ENCODE data around the gene UBE2J2. TPM values are rescaled to one million over a fixed set of nuclear protein-coding genes. Genes with fewer than 3 reads are reported as not detected.

Gene UBE2J2
- total RNA-seq, 2 donors from 2014 or later: 46.3 to 56.3 TPM

DNA sequence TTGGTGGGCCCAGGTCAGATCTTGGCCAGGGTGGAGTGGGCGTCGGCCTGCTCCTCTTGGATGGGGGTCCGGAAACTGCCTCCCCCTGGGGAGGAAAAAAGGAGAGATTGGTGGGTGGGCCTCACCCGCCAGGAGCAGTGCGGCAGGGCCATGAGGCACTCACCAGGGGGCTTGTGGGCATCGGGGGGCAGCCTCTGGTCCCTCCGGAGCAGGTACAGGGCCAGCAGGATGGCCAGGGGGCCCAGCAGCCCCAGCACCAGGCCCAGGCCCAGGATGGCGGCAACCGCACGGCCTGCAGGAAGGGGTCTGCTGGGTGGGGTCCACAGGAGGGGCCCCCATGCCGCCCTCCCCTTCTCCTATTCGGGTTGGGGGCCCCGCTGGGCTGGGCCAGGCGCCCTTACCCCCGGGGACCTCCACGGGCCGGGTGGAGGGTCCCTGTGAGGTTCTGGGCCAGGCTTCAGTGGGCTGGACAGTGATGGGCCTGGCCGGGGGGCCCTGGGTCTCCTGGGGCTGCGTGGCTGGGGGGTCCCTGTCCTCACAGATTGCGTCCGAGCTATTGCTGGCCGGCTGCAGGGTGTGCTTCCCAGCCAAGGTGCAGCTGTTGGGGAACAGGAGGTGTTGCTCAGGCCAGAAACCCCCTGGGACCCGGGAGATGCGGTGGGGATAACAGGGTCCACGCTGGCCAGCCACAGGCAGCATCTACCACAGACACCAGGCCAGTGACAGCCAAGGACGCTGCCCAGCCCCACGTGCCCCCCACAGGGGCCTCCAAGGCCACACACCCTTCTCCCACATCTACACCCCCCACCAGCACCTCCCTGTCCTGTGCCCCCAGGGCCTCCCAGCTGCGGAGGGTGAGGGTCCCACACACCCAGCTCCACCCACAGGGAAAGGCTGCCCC is 61.9 kb downstream of the UBE2J2 start:
- peak in 1 of 2 donors; percentile 4 for DNase-seq

DNA sequence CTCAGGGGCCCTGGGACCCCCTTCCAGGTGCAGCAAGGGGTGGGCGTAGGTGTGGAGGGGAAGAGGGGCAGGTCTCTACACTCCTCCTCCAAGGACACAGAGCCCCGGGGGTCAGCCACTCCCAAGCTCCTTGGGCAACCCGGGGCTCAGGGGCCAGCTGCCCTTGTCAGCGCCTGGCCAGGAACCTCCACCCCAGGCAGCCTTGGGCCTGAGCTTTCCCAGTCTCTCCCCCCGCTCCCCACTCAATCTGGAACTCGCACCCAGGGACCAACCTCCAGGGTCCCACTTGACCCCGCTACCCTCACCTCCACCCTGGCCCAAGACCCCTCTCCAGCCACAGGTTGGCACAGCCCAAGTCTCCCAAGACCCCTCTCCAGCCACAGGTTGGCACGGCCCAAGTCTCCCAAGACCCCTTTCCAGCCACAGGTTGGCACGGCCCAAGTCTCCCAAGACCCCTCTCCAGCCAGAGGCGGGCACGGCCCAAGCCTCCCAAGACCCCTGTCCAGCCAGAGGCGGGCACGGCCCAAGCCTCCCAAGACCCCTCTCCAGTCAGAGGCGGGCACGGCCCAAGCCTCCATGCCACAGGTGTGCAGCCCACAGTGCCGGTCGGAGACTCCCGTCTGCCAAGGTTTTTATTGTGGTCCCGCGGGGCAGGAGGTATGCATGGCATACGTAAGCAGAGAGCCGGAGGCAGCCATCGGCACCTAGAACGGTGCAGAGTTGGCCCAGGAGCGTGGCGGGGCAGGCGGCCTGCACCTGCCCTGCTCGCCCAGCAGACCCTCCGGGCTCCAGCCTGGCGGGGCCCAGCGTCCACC is 62.7 kb downstream of the UBE2J2 start:
- DNase-seq: peak; percentile 6 to 22

More for the DNA sequence above, 61.9 kb downstream of the UBE2J2 start:
- ATAC-seq: no peak
- intact Hi-C loops (cut with DNase I, micrococcal nuclease): no loop called here

GRCh38 chr1:1208713-1209433 is 64.8 kb downstream of the UBE2J2 start:
- DNase-seq (peak in 1 of 2 donors; percentile 45), ATAC-seq (no peak)
- intact Hi-C loops (cut with DNase I, micrococcal nuclease): no loop called here

More for the DNA sequence above, 62.7 kb downstream of the UBE2J2 start:
- no peak for ATAC-seq
- intact Hi-C loops (cut with DNase I, micrococcal nuclease): no loop called here

- peak in 1 of 2 donors; percentile 9 for DNase-seq
- intact Hi-C loops (cut with DNase I, micrococcal nuclease): no loop called here
- ATAC-seq: no peak
Measured at GRCh38 chr1:1207571-1207892, 66.1 kb downstream of the UBE2J2 start.

GRCh38 chr1:1206966-1207531 is 66.6 kb downstream of the UBE2J2 start:
- DNase-seq (peak in 1 of 2 donors; percentile 16), ATAC-seq (no peak)
- intact Hi-C loops (cut with DNase I, micrococcal nuclease): no loop called here

- DNase-seq: peak; percentile 55 to 64
- peak; percentile 52 for ATAC-seq
- intact Hi-C loops (cut with DNase I, micrococcal nuclease): no loop called here
Measured at GRCh38 chr1:1206376-1206965, 67.2 kb downstream of the UBE2J2 start, which contains the start of gene TNFRSF18. TSS of gene TNFRSF18 (minus strand) at chr1:1206592. CDS start at chr1:1206571, 21 bp downstream.

GRCh38 chr1:1205769-1206375 is 67.8 kb downstream of the UBE2J2 start:
- intact Hi-C loops (cut with DNase I, micrococcal nuclease): no loop called here
- peak in 1 of 2 donors; percentile 24 for DNase-seq

DNA sequence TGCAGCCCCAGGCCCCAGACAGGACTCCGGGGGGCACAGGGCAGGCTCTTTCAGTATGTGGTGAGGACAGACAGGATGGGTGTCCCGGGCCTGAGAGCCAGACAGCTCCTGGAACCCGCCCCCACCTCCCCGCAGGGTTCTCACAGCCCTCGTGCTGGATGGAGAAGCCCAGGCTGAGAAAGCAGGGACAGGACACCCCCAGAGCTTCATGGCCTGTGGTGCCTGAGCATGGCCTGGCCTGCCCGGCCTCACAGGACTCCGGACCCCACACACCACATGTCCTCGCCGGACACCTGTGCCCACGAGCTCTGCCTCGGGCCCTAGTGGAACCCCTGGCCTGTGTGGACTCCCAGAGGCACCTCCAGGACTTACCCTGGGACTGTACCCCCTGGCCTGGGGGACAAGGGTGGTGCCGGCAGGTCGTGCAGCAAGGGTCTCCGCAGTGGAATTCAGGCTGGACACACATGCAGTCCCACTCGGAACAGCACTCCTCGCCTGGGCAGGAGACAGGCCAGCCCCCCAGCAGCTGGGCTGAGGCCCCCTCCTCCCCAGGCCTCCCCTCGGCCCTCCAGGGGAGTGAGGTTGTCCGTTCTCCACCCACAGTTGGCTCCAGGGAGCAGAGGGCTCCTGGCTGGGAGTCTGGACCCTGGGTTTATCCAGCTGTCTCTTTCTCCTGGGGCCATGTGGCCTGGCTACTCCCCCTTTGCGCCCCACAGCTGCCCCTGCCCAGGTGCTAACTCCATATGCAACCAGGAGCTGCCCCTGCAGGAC is 68.5 kb downstream of the UBE2J2 start:
- intact Hi-C loops (cut with DNase I, micrococcal nuclease): no loop called here
- ATAC-seq (no peak), DNase-seq (peak in 1 of 2 donors; percentile 6)

More at GRCh38 chr1:1205769-1206375, 67.8 kb downstream of the UBE2J2 start:
- ATAC-seq: no peak

DNA sequence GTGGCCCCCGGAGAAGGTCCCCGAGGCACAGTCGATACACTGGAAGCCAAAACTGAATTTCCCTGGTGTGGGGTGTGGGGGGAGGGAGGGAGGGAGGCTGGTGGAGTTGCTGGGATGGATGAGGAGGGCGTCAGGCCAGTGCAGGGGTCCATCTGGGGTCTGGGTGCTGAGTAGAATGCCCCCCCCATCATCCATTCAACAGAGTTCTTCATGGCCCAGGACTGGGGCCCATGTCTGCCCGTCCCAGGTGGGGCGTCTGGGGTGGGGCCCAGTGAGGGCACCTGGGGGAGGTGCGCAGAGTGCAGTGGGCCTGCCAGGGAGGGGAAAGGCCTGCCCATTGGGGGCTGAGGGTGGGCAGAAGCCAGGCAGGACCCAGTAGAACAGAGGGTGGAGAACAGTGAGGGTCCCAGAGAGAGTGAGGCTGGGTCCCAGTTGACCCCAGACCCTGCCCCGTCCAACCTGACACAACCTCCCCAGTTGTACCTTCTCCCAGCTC is 69.2 kb downstream of the UBE2J2 start:
- DNase-seq: no peak
- no peak for ATAC-seq

More for the DNA sequence above, 69.2 kb downstream of the UBE2J2 start:
- intact Hi-C loops (cut with DNase I, micrococcal nuclease): no loop called here

Small RNA genes within 50 kb of the gene (microRNA-seq; reads per million reads assigned to microRNA genes)
- 1.1 to 4.1 reads per million in 2 donors for gene MIR6726
- gene MIR6727: 0 to 1.1 reads per million in 2 donors

Other genes with a start within 250 kb of the UBE2J2 start
- 1 to 10 TPM; 3.4 to 5.3 TPM for gene RNF223, start 199.5 kb downstream of the UBE2J2 start, total RNA-seq
- 10 to 100 TPM; 17.6 to 28.6 TPM for gene C1orf159, start 157.8 kb downstream of the UBE2J2 start, total RNA-seq
- gene TTLL10, start 100.0 kb downstream of the UBE2J2 start, total RNA-seq: 1 to 10 TPM; 1.2 to 3.0 TPM
- gene TNFRSF18, start 67.3 kb downstream of the UBE2J2 start, total RNA-seq: 1 to 10 TPM in 1 of 2 donors, under 1 TPM in 1; 0.64 to 3.7 TPM
- gene TNFRSF4, start 59.7 kb downstream of the UBE2J2 start, total RNA-seq: 1 to 10 TPM in 1 of 2 donors, under 1 TPM in 1; 0.55 to 1.3 TPM
- 100 to 1,000 TPM; 235 to 273 TPM for gene SDF4, start 41.9 kb downstream of the UBE2J2 start, total RNA-seq
- 1 to 10 TPM; 8.2 to 9.6 TPM for gene B3GALT6, start 41.6 kb downstream of the UBE2J2 start, total RNA-seq
- 10 to 100 TPM; 40.0 to 71.6 TPM for gene C1QTNF12, start 27.1 kb downstream of the UBE2J2 start, total RNA-seq
- 1 to 10 TPM; 1.5 to 1.6 TPM for gene SCNN1D, start 6.6 kb upstream of the UBE2J2 start, total RNA-seq
- gene ACAP3, start 34.1 kb upstream of the UBE2J2 start, total RNA-seq: 10 to 100 TPM; 49.2 to 58.7 TPM
- gene PUSL1, start 34.7 kb upstream of the UBE2J2 start, total RNA-seq: 10 to 100 TPM; 15.5 to 18.7 TPM
- gene INTS11, start 50.8 kb upstream of the UBE2J2 start, total RNA-seq: 10 to 100 TPM; 80.6 to 94.2 TPM
- gene CPTP, start 50.9 kb upstream of the UBE2J2 start, total RNA-seq: 10 to 100 TPM; 67.3 to 86.7 TPM
- gene TAS1R3, start 57.4 kb upstream of the UBE2J2 start, total RNA-seq: under 1 TPM; 0.67 to 0.89 TPM
- 10 to 100 TPM; 57.2 to 69.0 TPM for gene DVL1, start 75.6 kb upstream of the UBE2J2 start, total RNA-seq
- gene MXRA8, start 84.7 kb upstream of the UBE2J2 start, total RNA-seq: 10 to 100 TPM in 1 of 2 donors, 1 to 10 TPM in 1; 8.5 to 20.7 TPM
- gene AURKAIP1, start 101.4 kb upstream of the UBE2J2 start, total RNA-seq: 100 to 1,000 TPM; 175 to 212 TPM
- gene CCNL2, start 125.5 kb upstream of the UBE2J2 start, total RNA-seq: 100 to 1,000 TPM; 115 to 129 TPM
- 10 to 100 TPM; 82.1 to 96.7 TPM for gene MRPL20, start 133.4 kb upstream of the UBE2J2 start, total RNA-seq
- 1 to 10 TPM in 1 of 2 donors, under 1 TPM in 1; 0.76 to 2.7 TPM for gene ANKRD65, start 147.4 kb upstream of the UBE2J2 start, total RNA-seq
- 10 to 100 TPM; 40.1 to 81.5 TPM for gene VWA1, start 161.8 kb upstream of the UBE2J2 start, total RNA-seq
- under 1 TPM; 0.49 to 0.87 TPM for gene ATAD3C, start 175.8 kb upstream of the UBE2J2 start, total RNA-seq
- gene ATAD3B, start 197.9 kb upstream of the UBE2J2 start, total RNA-seq: 10 to 100 TPM; 15.2 to 16.4 TPM
- gene ATAD3A, start 238.3 kb upstream of the UBE2J2 start, total RNA-seq: 10 to 100 TPM; 20.7 to 29.6 TPM